ENCODE data around the gene CCR9.

DNA sequence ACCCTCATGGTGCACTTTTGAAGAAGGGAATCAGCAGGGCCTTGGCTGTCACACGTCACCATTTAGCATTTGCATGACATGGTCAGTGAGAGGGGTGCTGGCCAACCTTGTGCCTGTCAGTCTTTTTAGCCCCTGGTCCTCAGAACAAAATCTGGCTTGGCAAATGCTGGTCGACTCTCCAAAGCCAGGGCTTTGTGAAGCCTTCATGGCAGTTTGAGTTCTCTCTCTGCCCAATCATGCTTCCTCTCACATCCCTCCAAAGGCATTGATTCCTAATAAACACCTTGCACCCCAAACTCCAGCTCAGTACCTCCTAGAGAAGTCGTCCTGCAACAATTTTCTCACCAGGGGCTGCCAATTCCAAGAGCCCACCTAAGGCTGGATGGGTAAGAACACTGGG lies 19.4 kb downstream of the CCR9 start:
- no peak for TF ChIP-seq TAF1 (IDR thresholded peaks at IDR 0.05; ENCODE audit: low read depth, low read length)
- no peak for TF ChIP-seq POLR2AphosphoS5 (IDR thresholded peaks at IDR 0.05; ENCODE audit: low read depth, low read length)
- TF ChIP-seq POLR2A (IDR thresholded peaks at IDR 0.05; ENCODE audit: low read depth, low read length) = no peak
- 0 out of 2 replicates have a peak, but pooled peaks have one; percentile 10 for TF ChIP-seq POU2F2 (IDR thresholded peaks at IDR 0.05; ENCODE audit: low read depth, low read length)
- TF ChIP-seq SPI1 (IDR thresholded peaks at IDR 0.05; ENCODE audit: low read depth, low read length) = no peak
- no peak for TF ChIP-seq PAX5 (IDR thresholded peaks at IDR 0.05; ENCODE audit: insufficient read depth, low read length, severe bottlenecking)
